ENCODE data around the gene CD79A. TPM values are rescaled to one million over a fixed set of nuclear protein-coding genes. Genes with fewer than 3 reads are reported as not detected.
"Not testable (repeated sequence)": the region's sequence is repeated elsewhere in the genome, so short reads cannot be mapped to it uniquely, and the experiment has no call there.

Gene CD79A
- total RNA-seq, 2 experiments from 2014 or later, result 28.0 to 29.8 TPM

GRCh38 chr19:41868989-41869300, 8.1 kb upstream of the CD79A start:
- Mint-ChIP-seq H3K4me3 (no peak overlapping the region), H3K36me3 (peaks cover 34% of the 10 kb centered on the region), H3K27me3 (no peaks in the 10 kb centered on the region), H3K27ac (peak overlapping the region; percentile 85), H3K9me3 (no peaks in the 10 kb centered on the region), H3K4me1 (peaks cover 62% of the 10 kb centered on the region)
- POLR2A ChIA-PET, result interaction anchor here (0.8 to 8.3 kb wide), 6 partner anchors 9 to 83 kb away, joined by 3 to 112 read pairs (median 4); partner anchors contain the start of genes ERFL and RPS19
- no peak for ATAC-seq (ENCODE audit: low read depth)
- no peak for DNase-seq

GRCh38 chr19:41869374-41869955, 7.6 kb upstream of the CD79A start:
- Mint-ChIP-seq H3K27me3 (no peaks in the 10 kb centered on the region), H3K27ac (peak overlapping the region; percentile 89), H3K36me3 (peaks cover 28% of the 10 kb centered on the region), H3K4me1 (peaks cover 57% of the 10 kb centered on the region), H3K9me3 (no peaks in the 10 kb centered on the region), H3K4me3 (no peak overlapping the region)
- ATAC-seq (ENCODE audit: low read depth) (no peak), DNase-seq (no peak)
- POLR2A ChIA-PET, result interaction anchor here (1.0 to 9.6 kb wide), 5 partner anchors 9 to 83 kb away, joined by 3 to 314 read pairs (median 10); partner anchors contain the start of genes ARHGEF1 and RPS19

- H3K4me1 Mint-ChIP-seq, result peaks cover 52% of the 10 kb centered on the region
- ATAC-seq (ENCODE audit: low read depth), result no peak
These were observed 6.6 kb upstream of the CD79A start for GRCh38 chr19:41870401-41870873.

GRCh38 chr19:41871573-41872383, 5.3 kb upstream of the CD79A start:
- POLR2A ChIA-PET, result interaction anchor here (0.8 to 9.6 kb wide), 11 partner anchors 8 to 86 kb away, joined by 3 to 314 read pairs (median 18); partner anchors contain the start of genes ARHGEF1, ERFL, RABAC1 and RPS19
- H3K4me3 Mint-ChIP-seq, result peak overlapping the region; percentile 73
- peak; percentile 65 for ATAC-seq (ENCODE audit: low read depth)
- H3K27me3 Mint-ChIP-seq, result no peaks in the 10 kb centered on the region
- H3K4me1 Mint-ChIP-seq, result peaks cover 61% of the 10 kb centered on the region
- H3K36me3 Mint-ChIP-seq, result peaks cover 22% of the 10 kb centered on the region
- no peaks in the 10 kb centered on the region for H3K9me3 Mint-ChIP-seq
- H3K27ac Mint-ChIP-seq, result peak overlapping the region; percentile 87
- peak; percentile 77 for DNase-seq

More at GRCh38 chr19:41870401-41870873, 6.6 kb upstream of the CD79A start:
- Mint-ChIP-seq H3K4me3 (peak overlapping the region; percentile 55), H3K9me3 (no peaks in the 10 kb centered on the region), H3K27me3 (no peaks in the 10 kb centered on the region), H3K36me3 (peaks cover 23% of the 10 kb centered on the region), H3K27ac (peak overlapping the region; percentile 89)
- DNase-seq, result no peak
- POLR2A ChIA-PET, result interaction anchor here (1.3 to 9.6 kb wide), 6 partner anchors 7 to 87 kb away, joined by 4 to 314 read pairs (median 37); partner anchors contain the start of genes ARHGEF1, RABAC1 and RPS19

- no peak for DNase-seq
- Mint-ChIP-seq H3K4me1 (peaks cover 65% of the 10 kb centered on the region), H3K27me3 (no peaks in the 10 kb centered on the region), H3K36me3 (peaks cover 22% of the 10 kb centered on the region), H3K27ac (peak overlapping the region; percentile 87), H3K4me3 (peak overlapping the region; percentile 60), H3K9me3 (no peaks in the 10 kb centered on the region)
- POLR2A ChIA-PET, result interaction anchor here (0.7 to 9.6 kb wide), 12 partner anchors 9 to 85 kb away, joined by 3 to 314 read pairs (median 13); partner anchors contain the start of genes ARHGEF1, ERFL, RABAC1 and RPS19
- no peak for ATAC-seq (ENCODE audit: low read depth)
These were observed 4.7 kb upstream of the CD79A start for GRCh38 chr19:41872384-41872774.

GRCh38 chr19:41872775-41873647, 4.1 kb upstream of the CD79A start:
- DNase-seq (peak; percentile 78), ATAC-seq (ENCODE audit: low read depth) (no peak)
- Mint-ChIP-seq H3K9me3 (no peaks in the 10 kb centered on the region), H3K27me3 (no peaks in the 10 kb centered on the region), H3K4me1 (peaks cover 67% of the 10 kb centered on the region), H3K36me3 (peaks cover 20% of the 10 kb centered on the region), H3K27ac (peak overlapping the region; percentile 87), H3K4me3 (peak overlapping the region; percentile 60)
- POLR2A ChIA-PET, result interaction anchor here (0.7 to 9.6 kb wide), 15 partner anchors 9 to 85 kb away, joined by 3 to 314 read pairs (median 7); partner anchors contain the start of genes ARHGEF1, ERFL, RABAC1 and RPS19

- ATAC-seq (ENCODE audit: low read depth); H3K27me3 Mint-ChIP-seq; DNase-seq; H3K9me3 Mint-ChIP-seq; H3K36me3 Mint-ChIP-seq: not testable (repeated sequence)
- peak overlapping the region; percentile 81 for H3K4me3 Mint-ChIP-seq
- H3K4me1 Mint-ChIP-seq, result peaks cover 63% of the 10 kb centered on the region
- H3K27ac Mint-ChIP-seq, result peak overlapping the region; percentile 98
- POLR2A ChIA-PET, result interaction anchor here (1.2 to 9.6 kb wide), 6 partner anchors 11 to 70 kb away, joined by 4 to 314 read pairs (median 24); partner anchors contain the start of genes ARHGEF1 and RPS19
These were observed 1.1 kb upstream of the CD79A start for GRCh38 chr19:41875973-41876372.

GRCh38 chr19:41877916-41878905, 1.1 kb downstream of the CD79A start:
- H3K4me1 Mint-ChIP-seq, result peaks cover 56% of the 10 kb centered on the region

GRCh38 chr19:41879080-41879479, 2.0 kb downstream of the CD79A start:
- DNase-seq, result no peak
- H3K4me3 Mint-ChIP-seq, result no peak overlapping the region
- H3K27ac Mint-ChIP-seq, result no peak overlapping the region
- peaks cover 54% of the 10 kb centered on the region for H3K4me1 Mint-ChIP-seq
- no peaks in the 10 kb centered on the region for H3K27me3 Mint-ChIP-seq
- no peaks in the 10 kb centered on the region for H3K9me3 Mint-ChIP-seq
- H3K36me3 Mint-ChIP-seq, result peaks cover 9% of the 10 kb centered on the region
- POLR2A ChIA-PET, result interaction anchor here (1.5 to 9.6 kb wide), 2 partner anchors 8 to 66 kb away, joined by 4 to 314 read pairs; partner anchors contain the start of gene ARHGEF1
- ATAC-seq (ENCODE audit: low read depth), result no peak

More at GRCh38 chr19:41877916-41878905, 1.1 kb downstream of the CD79A start:
- peaks cover 4% of the 10 kb centered on the region for H3K36me3 Mint-ChIP-seq
- POLR2A ChIA-PET, result interaction anchor here (0.8 to 9.6 kb wide), 6 partner anchors 9 to 79 kb away, joined by 3 to 314 read pairs (median 5); partner anchors contain the start of genes ARHGEF1 and RPS19
- H3K27ac Mint-ChIP-seq, result peak overlapping the region; percentile 98
- ATAC-seq (ENCODE audit: low read depth) (no peak), DNase-seq (no peak)
- H3K4me3 Mint-ChIP-seq, result peak overlapping the region; percentile 76
- no peaks in the 10 kb centered on the region for H3K27me3 Mint-ChIP-seq
- no peaks in the 10 kb centered on the region for H3K9me3 Mint-ChIP-seq

- Mint-ChIP-seq H3K27me3 (no peaks in the 10 kb centered on the region), H3K36me3 (peaks cover 10% of the 10 kb centered on the region), H3K4me3 (no peak overlapping the region), H3K9me3 (no peaks in the 10 kb centered on the region), H3K4me1 (peaks cover 54% of the 10 kb centered on the region), H3K27ac (peak overlapping the region; percentile 77)
- DNase-seq (no peak), ATAC-seq (ENCODE audit: low read depth) (no peak)
- POLR2A ChIA-PET, result no interaction called here
These were observed 2.7 kb downstream of the CD79A start for GRCh38 chr19:41879670-41880328.

- Mint-ChIP-seq H3K27me3 (no peaks in the 10 kb centered on the region), H3K4me3 (no peak overlapping the region), H3K9me3 (no peaks in the 10 kb centered on the region), H3K27ac (peak overlapping the region; percentile 77), H3K36me3 (peaks cover 14% of the 10 kb centered on the region), H3K4me1 (peaks cover 56% of the 10 kb centered on the region)
- POLR2A ChIA-PET, result no interaction called here
- DNase-seq, result no peak
- ATAC-seq (ENCODE audit: low read depth), result no peak
These were observed 3.2 kb downstream of the CD79A start for GRCh38 chr19:41880329-41880708.
